ENCODE data around the gene TRAPPC5. TPM values are rescaled to one million over a fixed set of nuclear protein-coding genes. Genes with fewer than 3 reads are reported as not detected.

The TRAPPC5 gene
- total and polyA plus RNA-seq, 10 of the 15 experiments (the other 5 are each of a cell fraction or from before 2014, with no cell fraction given), result 4.2 to 210 (median 89.1) TPM

DNA sequence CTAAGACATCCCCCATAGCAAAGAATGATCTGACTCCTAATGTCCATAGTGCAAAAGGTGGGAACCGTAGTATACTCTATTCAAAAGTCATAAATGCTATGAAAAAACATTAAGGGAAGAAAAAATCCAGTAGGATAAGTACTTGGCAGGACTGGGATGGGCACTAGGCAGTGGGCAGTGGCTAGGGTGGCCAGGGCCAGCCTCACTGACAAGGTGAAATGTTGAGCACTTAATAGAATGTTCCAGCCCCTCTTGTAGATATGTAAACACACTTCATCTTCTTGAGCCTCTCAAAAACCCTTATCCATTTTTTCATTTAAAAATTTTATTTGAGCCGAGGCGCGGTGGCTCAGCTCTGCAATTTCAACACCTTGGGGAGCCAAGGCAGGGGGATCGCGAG is 52.7 kb downstream of the TRAPPC5 start (continued):
- TF ChIP-seq, protein P1, sequence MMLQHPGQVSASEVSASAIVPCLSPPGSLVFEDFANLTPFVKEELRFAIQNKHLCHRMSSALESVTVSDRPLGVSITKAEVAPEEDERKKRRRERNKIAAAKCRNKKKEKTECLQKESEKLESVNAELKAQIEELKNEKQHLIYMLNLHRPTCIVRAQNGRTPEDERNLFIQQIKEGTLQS (IDR thresholded peaks at IDR 0.05; ENCODE audit: borderline replicate concordance, extremely low read depth, low read depth, low read length), result no peak
- TF ChIP-seq, protein P2, sequence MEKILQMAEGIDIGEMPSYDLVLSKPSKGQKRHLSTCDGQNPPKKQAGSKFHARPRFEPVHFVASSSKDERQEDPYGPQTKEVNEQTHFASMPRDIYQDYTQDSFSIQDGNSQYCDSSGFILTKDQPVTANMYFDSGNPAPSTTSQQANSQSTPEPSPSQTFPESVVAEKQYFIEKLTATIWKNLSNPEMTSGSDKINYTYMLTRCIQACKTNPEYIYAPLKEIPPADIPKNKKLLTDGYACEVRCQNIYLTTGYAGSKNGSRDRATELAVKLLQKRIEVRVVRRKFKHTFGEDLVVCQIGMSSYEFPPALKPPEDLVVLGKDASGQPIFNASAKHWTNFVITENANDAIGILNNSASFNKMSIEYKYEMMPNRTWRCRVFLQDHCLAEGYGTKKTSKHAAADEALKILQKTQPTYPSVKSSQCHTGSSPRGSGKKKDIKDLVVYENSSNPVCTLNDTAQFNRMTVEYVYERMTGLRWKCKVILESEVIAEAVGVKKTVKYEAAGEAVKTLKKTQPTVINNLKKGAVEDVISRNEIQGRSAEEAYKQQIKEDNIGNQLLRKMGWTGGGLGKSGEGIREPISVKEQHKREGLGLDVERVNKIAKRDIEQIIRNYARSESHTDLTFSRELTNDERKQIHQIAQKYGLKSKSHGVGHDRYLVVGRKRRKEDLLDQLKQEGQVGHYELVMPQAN (conservative IDR thresholded peaks at IDR 0.05), result no peak

DNA sequence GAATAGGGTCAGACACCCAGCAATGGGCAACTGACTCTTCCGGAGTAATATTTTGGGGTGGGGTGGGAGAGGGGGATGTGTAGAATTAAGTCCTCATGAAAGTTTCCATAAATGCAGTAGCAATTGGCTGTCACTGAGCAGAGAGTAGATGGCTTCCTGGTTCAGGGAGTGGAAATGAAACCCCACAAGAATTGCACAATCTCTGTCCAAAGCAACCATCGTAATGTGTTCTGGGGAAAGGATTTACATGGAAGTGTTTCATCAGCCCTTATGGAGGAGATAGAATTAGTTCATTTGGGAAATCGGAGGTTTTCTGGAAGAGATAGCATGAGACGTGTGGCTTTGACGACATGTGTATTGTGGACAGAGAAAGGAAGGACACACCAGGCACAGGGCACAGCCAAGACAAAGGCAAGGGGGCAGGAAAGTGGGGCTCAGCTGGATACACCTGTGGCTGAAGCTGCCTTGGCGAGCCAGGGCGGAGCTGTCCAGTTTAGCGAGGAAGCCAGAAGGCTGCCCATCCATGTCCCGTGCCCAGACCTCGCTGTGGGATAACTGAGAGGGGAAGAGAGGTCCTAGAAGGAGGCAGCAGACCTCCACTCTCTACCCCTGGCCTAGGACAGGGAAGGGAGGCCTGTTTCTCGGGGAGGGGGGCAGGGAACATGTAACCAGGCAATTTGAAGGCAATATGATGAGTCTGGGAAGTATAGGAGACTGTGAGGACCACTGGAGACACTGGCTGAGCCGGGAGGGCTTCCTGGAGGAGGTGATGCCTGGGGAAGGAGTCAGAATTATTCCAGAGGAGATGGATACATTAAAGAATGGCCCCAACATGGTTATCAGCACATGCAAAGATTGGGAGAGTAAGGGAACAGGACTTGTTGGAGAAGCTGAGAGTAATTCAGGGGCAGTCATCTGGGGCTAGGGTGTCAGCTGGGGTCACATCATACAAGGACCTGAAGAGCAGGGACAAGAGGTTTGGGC is 53.9 kb downstream of the TRAPPC5 start:
- ChIA-PET RAD21 (ENCODE audit: unreplicated experiment) (no interaction called here), POLR2A (no interaction called here), CTCF (no interaction called here), SMC1A (ENCODE audit: uncharacterized antibody, unreplicated experiment) (no interaction called here)
- FAIRE-seq, result no peak
- no peaks in the 10 kb centered on the region for H4K20me1 ChIP-seq (ENCODE audit: control insufficient read depth, insufficient read depth)
- H3K4me3 ChIP-seq, result no peak overlapping the region
- no peaks in the 10 kb centered on the region; the same call in none of the 2 replicates for H3K4me1 ChIP-seq (ENCODE audit: control insufficient read depth, insufficient read depth, low read length)
- H3K79me2 ChIP-seq (ENCODE audit: control insufficient read depth, insufficient read depth, low read length), result no peaks in the 10 kb centered on the region
- H2AFZ ChIP-seq (ENCODE audit: control insufficient read depth, low read depth, low read length), result no peak overlapping the region
- no peak overlapping the region for H3K4me2 ChIP-seq (ENCODE audit: control insufficient read depth, insufficient read depth)
- intact Hi-C loops (cut with micrococcal nuclease; ENCODE audit: unreplicated experiment) (no loop called here), in situ Hi-C loops (cut with MboI) (no loop called here)
- no TSS peak for BruUV-seq (replicated peaks)
- no peaks in the 10 kb centered on the region for H3K36me3 ChIP-seq (ENCODE audit: control insufficient read depth in 2 of 2, insufficient read depth in 2 of 2, low read length in 1 of 2)
- ATAC-seq, result no peak
- WGBS (ENCODE audit: insufficient coverage, insufficient replicate concordance, low lambda C conversion rate, missing lambda C conversion rate), result 67% methylated on average over 11 of the region's 12 CpGs
- no peaks in the 10 kb centered on the region for H3K9me3 ChIP-seq (replicated peaks; ENCODE audit: control insufficient read depth, insufficient read depth, low read length)
- DNase-seq (ENCODE audit: low read depth, low spot score), result no peak
- no peak overlapping the region for H3K27ac ChIP-seq (ENCODE audit: control insufficient read depth, insufficient read depth)
- peaks cover 4% of the 10 kb centered on the region in 2 experiments; a peak in 3 of 4 replicates for H3K27me3 ChIP-seq (replicated peaks in 1 of 2; ENCODE audit: control insufficient read depth in 2 of 2, insufficient read depth in 2 of 2, low read length in 1 of 2)
- no peak overlapping the region for H3K9ac ChIP-seq (ENCODE audit: control insufficient read depth, insufficient read depth, low read length)
- TF ChIP-seq CHD4 (IDR thresholded peaks at IDR 0.05), result no peak
- TF ChIP-seq, protein P3, sequence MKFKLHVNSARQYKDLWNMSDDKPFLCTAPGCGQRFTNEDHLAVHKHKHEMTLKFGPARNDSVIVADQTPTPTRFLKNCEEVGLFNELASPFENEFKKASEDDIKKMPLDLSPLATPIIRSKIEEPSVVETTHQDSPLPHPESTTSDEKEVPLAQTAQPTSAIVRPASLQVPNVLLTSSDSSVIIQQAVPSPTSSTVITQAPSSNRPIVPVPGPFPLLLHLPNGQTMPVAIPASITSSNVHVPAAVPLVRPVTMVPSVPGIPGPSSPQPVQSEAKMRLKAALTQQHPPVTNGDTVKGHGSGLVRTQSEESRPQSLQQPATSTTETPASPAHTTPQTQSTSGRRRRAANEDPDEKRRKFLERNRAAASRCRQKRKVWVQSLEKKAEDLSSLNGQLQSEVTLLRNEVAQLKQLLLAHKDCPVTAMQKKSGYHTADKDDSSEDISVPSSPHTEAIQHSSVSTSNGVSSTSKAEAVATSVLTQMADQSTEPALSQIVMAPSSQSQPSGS (IDR thresholded peaks at IDR 0.05; ENCODE audit: low read length), result no peak
- TF ChIP-seq, protein P2 (conservative IDR thresholded peaks at IDR 0.05), result no peak
- TF ChIP-seq, protein P4, sequence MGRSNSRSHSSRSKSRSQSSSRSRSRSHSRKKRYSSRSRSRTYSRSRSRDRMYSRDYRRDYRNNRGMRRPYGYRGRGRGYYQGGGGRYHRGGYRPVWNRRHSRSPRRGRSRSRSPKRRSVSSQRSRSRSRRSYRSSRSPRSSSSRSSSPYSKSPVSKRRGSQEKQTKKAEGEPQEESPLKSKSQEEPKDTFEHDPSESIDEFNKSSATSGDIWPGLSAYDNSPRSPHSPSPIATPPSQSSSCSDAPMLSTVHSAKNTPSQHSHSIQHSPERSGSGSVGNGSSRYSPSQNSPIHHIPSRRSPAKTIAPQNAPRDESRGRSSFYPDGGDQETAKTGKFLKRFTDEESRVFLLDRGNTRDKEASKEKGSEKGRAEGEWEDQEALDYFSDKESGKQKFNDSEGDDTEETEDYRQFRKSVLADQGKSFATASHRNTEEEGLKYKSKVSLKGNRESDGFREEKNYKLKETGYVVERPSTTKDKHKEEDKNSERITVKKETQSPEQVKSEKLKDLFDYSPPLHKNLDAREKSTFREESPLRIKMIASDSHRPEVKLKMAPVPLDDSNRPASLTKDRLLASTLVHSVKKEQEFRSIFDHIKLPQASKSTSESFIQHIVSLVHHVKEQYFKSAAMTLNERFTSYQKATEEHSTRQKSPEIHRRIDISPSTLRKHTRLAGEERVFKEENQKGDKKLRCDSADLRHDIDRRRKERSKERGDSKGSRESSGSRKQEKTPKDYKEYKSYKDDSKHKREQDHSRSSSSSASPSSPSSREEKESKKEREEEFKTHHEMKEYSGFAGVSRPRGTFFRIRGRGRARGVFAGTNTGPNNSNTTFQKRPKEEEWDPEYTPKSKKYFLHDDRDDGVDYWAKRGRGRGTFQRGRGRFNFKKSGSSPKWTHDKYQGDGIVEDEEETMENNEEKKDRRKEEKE (IDR thresholded peaks at IDR 0.05), result no peak
- TF ChIP-seq POLR2AphosphoS5 (IDR thresholded peaks at IDR 0.05; ENCODE audit: low read length), result no peak
- TF ChIP-seq HCFC1 (IDR thresholded peaks at IDR 0.05; ENCODE audit: low read length), result no peak
- TF ChIP-seq ZZZ3 (IDR thresholded peaks at IDR 0.05; ENCODE audit: control insufficient read depth, insufficient read length, low read depth), result no peak
- TF ChIP-seq SUPT20H (IDR thresholded peaks at IDR 0.05; ENCODE audit: borderline replicate concordance, control insufficient read depth, low read depth, low read length), result no peak
- TF ChIP-seq ATF7 (IDR thresholded peaks at IDR 0.05; ENCODE audit: low read depth), result no peak
- TF ChIP-seq SRF (IDR thresholded peaks at IDR 0.05; ENCODE audit: low read depth in 2 of 2, low read length in 2 of 2), result no peak

All from GM12878 (cell line).